ENCODE data around the gene SLC32A1.
A peak's percentile ranks its signal among the peaks of the same experiment; 100 is the strongest.

The SLC32A1 gene

DNA sequence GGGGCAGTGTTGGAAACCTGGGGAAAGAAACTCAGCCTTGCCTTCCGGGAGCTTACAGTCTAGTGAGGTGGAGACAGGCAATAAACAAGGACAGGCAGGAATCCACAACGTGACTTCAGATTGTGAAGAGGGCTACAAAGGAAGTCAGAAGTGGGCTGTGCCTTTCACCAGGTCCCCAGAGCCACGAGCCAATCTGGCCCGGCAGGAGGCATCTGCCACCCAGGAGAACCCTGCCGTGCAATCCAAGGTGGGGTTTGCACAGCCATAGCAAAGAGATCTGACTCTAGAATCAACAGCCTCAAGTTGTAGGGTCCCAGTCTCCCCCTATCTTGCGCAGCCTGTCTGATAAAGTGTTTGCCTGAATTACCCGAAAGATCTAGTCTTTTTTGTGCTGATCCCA lies 5.5 kb downstream of the SLC32A1 start:
- TF ChIP-seq, protein P1, sequence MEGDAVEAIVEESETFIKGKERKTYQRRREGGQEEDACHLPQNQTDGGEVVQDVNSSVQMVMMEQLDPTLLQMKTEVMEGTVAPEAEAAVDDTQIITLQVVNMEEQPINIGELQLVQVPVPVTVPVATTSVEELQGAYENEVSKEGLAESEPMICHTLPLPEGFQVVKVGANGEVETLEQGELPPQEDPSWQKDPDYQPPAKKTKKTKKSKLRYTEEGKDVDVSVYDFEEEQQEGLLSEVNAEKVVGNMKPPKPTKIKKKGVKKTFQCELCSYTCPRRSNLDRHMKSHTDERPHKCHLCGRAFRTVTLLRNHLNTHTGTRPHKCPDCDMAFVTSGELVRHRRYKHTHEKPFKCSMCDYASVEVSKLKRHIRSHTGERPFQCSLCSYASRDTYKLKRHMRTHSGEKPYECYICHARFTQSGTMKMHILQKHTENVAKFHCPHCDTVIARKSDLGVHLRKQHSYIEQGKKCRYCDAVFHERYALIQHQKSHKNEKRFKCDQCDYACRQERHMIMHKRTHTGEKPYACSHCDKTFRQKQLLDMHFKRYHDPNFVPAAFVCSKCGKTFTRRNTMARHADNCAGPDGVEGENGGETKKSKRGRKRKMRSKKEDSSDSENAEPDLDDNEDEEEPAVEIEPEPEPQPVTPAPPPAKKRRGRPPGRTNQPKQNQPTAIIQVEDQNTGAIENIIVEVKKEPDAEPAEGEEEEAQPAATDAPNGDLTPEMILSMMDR (IDR thresholded peaks at IDR 0.05; ENCODE audit: borderline replicate concordance, insufficient read depth, low read depth, low read length) = no peak
- no peak overlapping the region for H3K4me3 ChIP-seq (ENCODE audit: low read depth, low read length)

DNA sequence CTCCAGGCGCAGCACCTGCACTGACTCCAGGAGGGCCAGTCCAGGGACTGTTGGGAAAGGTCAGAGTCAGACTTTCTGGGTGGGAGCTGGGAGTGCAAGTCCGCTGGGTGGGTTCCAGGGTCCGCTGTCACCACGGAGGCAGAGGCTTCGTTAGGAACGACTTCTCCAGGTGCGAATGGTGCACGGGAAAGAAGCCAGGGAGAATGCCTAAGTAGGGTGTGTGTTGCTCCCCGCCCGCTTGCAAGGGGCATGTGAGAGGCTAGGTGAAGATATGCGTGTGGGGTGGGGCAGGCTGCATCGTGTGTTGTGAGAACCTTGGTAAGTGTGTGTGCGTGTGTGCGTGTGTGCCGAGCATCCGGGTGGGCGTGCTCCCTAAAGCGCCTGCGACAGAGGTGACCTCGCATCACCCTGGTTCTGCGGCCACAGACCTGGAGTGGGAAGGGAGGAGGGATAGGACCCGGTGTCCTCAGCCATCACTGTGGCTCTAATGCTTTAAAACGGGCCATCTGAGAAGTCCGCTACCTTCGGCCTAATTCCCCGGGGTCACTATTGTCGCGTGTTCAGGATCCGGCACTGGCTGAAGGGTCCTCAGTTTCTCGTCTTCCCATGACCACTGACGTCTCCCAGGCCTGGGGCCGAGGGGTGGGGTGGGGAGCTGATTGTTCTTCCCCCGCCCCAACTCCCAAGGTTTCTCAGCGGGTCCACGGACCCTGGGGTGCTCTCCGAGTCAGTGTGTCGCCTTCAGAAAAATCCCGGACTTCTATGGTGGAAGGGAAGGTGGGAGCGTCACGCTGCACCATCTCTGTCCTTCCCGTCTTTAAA lies 6.1 kb downstream of the SLC32A1 start:
- H3K4me3 ChIP-seq (ENCODE audit: low read depth, low read length) = no peak overlapping the region
- TF ChIP-seq, protein P1 (IDR thresholded peaks at IDR 0.05; ENCODE audit: borderline replicate concordance, insufficient read depth, low read depth, low read length) = no peak

DNA sequence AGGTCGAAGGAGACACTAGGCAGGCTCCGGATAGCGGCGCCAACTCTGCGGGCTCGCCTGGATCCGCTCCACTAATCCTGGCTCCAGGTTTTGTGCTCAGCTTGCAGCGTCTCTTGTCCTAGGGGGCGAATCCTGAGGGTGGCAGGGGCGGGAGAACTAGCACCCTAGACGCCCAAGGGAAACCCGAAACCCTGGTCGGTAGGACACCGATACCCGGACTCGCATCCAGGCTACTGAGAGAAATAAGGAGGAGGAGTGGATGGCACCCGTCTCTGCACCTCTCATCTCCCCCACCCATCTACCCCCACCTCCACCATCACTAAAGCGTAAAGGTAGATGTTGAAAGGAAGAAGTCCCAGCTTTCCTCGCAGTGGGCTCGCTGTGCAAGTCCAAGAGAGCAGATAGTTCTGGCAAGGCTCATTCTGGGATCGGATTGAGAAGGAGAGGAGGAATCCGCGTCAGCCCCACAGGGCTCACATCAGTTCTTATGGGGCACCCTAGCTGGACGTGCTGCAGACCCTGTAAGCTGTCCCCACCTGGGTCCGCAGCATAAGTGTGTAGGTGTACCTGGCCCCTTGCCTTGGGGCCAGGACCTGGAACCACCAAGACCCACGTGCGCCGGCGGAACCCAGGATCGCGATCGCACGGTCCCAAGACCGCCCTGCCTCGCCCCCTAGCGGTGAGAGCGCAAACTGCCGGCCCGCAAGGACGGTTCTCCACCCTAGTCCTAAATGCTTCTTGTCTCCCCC lies 6.9 kb downstream of the SLC32A1 start:
- TF ChIP-seq, protein P1 (IDR thresholded peaks at IDR 0.05; ENCODE audit: borderline replicate concordance, insufficient read depth, low read depth, low read length) = peak; percentile 99
- H3K4me3 ChIP-seq (ENCODE audit: low read depth, low read length) = peak overlapping the region; percentile 8

DNA sequence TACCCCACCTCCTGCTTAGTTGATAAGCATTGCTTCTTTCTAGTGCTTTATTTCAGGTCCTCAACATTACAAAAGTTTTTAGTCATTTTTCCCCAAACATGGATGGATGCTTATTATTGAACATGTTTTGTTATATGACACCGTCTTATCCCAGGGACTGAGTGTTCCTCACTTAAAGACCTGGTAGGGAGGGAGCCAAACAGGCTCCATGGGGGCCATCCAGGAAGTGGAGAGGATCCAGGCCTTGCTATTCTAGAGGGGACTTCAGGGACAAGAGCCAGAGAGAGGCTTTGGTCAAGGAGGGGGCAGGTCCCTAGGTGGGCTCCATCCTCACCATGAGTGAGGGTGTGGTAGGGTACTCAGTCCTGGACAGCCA lies 7.4 kb downstream of the SLC32A1 start:
- no peak overlapping the region for H3K4me3 ChIP-seq (ENCODE audit: low read depth, low read length)
- TF ChIP-seq, protein P1 (IDR thresholded peaks at IDR 0.05; ENCODE audit: borderline replicate concordance, insufficient read depth, low read depth, low read length) = no peak

DNA sequence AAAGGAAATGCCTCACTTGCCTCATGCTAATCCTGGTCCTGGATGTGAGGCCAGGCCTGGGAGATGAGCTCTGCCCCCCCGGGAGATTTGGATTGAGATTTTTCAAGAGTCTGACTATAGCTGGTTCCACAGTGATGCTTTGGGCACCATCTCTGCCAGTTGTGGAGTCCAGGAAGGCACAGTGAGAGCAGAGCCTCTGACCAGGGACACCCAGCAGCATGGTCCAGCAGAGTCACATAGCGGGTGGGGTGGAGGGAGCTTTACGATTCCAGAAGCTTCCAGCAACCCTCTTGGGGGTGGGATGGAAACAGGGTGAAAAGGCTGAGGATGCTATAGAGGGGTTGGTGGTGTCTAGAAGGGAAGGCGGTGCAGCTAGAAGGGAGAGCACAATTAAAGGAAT lies 8.7 kb downstream of the SLC32A1 start:
- TF ChIP-seq, protein P1 (IDR thresholded peaks at IDR 0.05; ENCODE audit: borderline replicate concordance, insufficient read depth, low read depth, low read length) = no peak
- H3K4me3 ChIP-seq (ENCODE audit: low read depth, low read length) = no peak overlapping the region

DNA sequence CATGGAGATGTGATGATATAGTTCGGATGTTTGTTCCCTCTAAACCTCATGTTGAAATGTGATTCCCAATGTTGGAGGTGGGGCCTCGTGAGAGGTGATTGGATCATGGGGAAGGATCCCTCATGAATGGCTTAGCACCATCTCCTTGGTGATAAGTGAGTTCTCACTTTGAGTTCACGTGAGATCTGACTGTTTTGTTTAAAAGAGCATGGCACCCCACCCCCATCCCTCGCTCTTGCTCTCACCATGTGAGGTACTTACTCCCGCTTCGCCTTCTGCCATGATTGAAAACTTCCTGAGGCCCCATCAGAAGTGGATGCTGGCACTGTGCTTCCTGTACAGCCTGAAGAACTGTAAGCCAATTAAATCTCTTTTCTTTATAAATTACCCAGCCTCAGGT lies 10.9 kb downstream of the SLC32A1 start:
- TF ChIP-seq, protein P1 (IDR thresholded peaks at IDR 0.05; ENCODE audit: borderline replicate concordance, insufficient read depth, low read depth, low read length) = no peak
- H3K4me3 ChIP-seq (ENCODE audit: low read depth, low read length) = no peak overlapping the region
